ENCODE data around the gene ASB2.

- TF ChIP-seq CTCF (IDR thresholded peaks at IDR 0.05; ENCODE audit: borderline replicate concordance, extremely low read depth, low read length, poor library complexity, severe bottlenecking), result no peak
- TF ChIP-seq EZH2 (IDR thresholded peaks at IDR 0.05; ENCODE audit: borderline replicate concordance, low read depth, low read length, severe bottlenecking), result no peak
Measured at GRCh38 chr14:93958567-93959238, 17.7 kb downstream of the ASB2 start.

All from DND-41 (cell line).